Ectodermal cell (in vitro differentiated cells): ENCODE data around the gene SIX4.

ENCODE experiments used
- H3K27ac ChIP-seq: 2 replicates; pipeline ENCODE4 v1.7.0; 2013; ENCODE audit warnings: mild to moderate bottlenecking, low read depth, low read length; ENCODE audit not compliant: insufficient read depth, poor library complexity, severe bottlenecking
- H3K27me3 ChIP-seq: 2 replicates; pipeline ENCODE4 v1.7.0; 2013; ENCODE audit warnings: mild to moderate bottlenecking, low read length; ENCODE audit not compliant: insufficient read depth, control insufficient read depth, poor library complexity, severe bottlenecking
- H3K36me3 ChIP-seq: one replicate; pipeline ENCODE4 v1.7.0; 2013; ENCODE audit warnings: low read length; ENCODE audit not compliant: control insufficient read depth, insufficient read depth
- H3K4me1 ChIP-seq: one replicate; pipeline ENCODE4 v1.7.0; 2013; ENCODE audit warnings: low read length; ENCODE audit not compliant: control insufficient read depth, insufficient read depth
- H3K4me3 ChIP-seq: 2 replicates; pipeline ENCODE4 v1.7.0; 2013; ENCODE audit warnings: low read depth, low read length, control low read depth; ENCODE audit not compliant: insufficient read depth
- H3K9me3 ChIP-seq: 2 replicates; pipeline ENCODE4 v1.7.0; 2013; ENCODE audit warnings: mild to moderate bottlenecking, low read length, moderate library complexity; ENCODE audit not compliant: control insufficient read depth
- WGBS, 2 experiments: methylation state at CpG; one replicate each; pipeline ENCODE4 v1.1.7; 2013; ENCODE audit warnings: missing lambda C conversion rate in 2 of 2; 5-methylcytosine and 5-hydroxymethylcytosine counted together

Gene SIX4

GRCh38 chr14:60722107-60722356 lies 2.1 kb downstream of the SIX4 start:
- no peaks in the 10 kb centered on the region for H3K27me3 ChIP-seq
- H3K4me3 ChIP-seq: peak overlapping the region; percentile 54
- peaks cover 19% of the 10 kb centered on the region for H3K4me1 ChIP-seq
- H3K36me3 ChIP-seq: peaks cover 7% of the 10 kb centered on the region
- H3K27ac ChIP-seq: peak overlapping the region; percentile 66
- 0% methylated on average over 11 of the region's 11 CpGs for WGBS, 2 experiments
- no peaks in the 10 kb centered on the region for H3K9me3 ChIP-seq

- Histone ChIP-seq H3K4me3 (peak overlapping the region; percentile 54), H3K27ac (peak overlapping the region; percentile 66), H3K9me3 (no peaks in the 10 kb centered on the region), H3K4me1 (peaks cover 19% of the 10 kb centered on the region), H3K36me3 (peaks cover 7% of the 10 kb centered on the region), H3K27me3 (no peaks in the 10 kb centered on the region)
- 0 to 1% methylated on average over 70 of the region's 70 CpGs for WGBS, 2 experiments
Measured at GRCh38 chr14:60721326-60722106, 2.6 kb downstream of the SIX4 start.

- Histone ChIP-seq H3K4me3 (peak overlapping the region; percentile 54), H3K4me1 (peaks cover 19% of the 10 kb centered on the region), H3K27me3 (no peaks in the 10 kb centered on the region), H3K9me3 (no peaks in the 10 kb centered on the region), H3K27ac (peak overlapping the region; percentile 51), H3K36me3 (peaks cover 7% of the 10 kb centered on the region)
- WGBS, 2 experiments: 8 to 14% methylated on average over 4 of the region's 4 CpGs
Measured at GRCh38 chr14:60720962-60721325, 3.2 kb downstream of the SIX4 start.

GRCh38 chr14:60720391-60720790 lies 3.8 kb downstream of the SIX4 start:
- Histone ChIP-seq H3K36me3 (peaks cover 7% of the 10 kb centered on the region), H3K27me3 (no peaks in the 10 kb centered on the region), H3K27ac (no peak overlapping the region), H3K4me3 (no peak overlapping the region), H3K9me3 (no peaks in the 10 kb centered on the region), H3K4me1 (peaks cover 19% of the 10 kb centered on the region)
- 0 to 10% methylated on average over 1 of the region's 1 CpG for WGBS, 2 experiments

GRCh38 chr14:60713513-60713912 lies 10.6 kb downstream of the SIX4 start:
- Histone ChIP-seq H3K4me1 (no peaks in the 10 kb centered on the region), H3K27ac (no peak overlapping the region), H3K36me3 (no peaks in the 10 kb centered on the region), H3K9me3 (no peaks in the 10 kb centered on the region), H3K4me3 (no peak overlapping the region), H3K27me3 (no peaks in the 10 kb centered on the region)
- WGBS, 2 experiments: 93 to 96% methylated on average over 6 of the region's 6 CpGs

GRCh38 chr14:60710494-60710893 lies 13.7 kb downstream of the SIX4 start:
- no peaks in the 10 kb centered on the region for H3K4me1 ChIP-seq
- H3K36me3 ChIP-seq: no peaks in the 10 kb centered on the region
- H3K9me3 ChIP-seq: no peaks in the 10 kb centered on the region
- no peak overlapping the region for H3K4me3 ChIP-seq
- no peak overlapping the region for H3K27ac ChIP-seq
- no peaks in the 10 kb centered on the region for H3K27me3 ChIP-seq

GRCh38 chr14:60707858-60708257 lies 16.3 kb downstream of the SIX4 start:
- no peak overlapping the region for H3K27ac ChIP-seq
- no peaks in the 10 kb centered on the region for H3K27me3 ChIP-seq
- H3K4me1 ChIP-seq: no peaks in the 10 kb centered on the region
- WGBS, 2 experiments: 91 to 94% methylated on average over 3 of the region's 3 CpGs
- H3K36me3 ChIP-seq: no peaks in the 10 kb centered on the region
- H3K4me3 ChIP-seq: no peak overlapping the region
- no peaks in the 10 kb centered on the region for H3K9me3 ChIP-seq

GRCh38 chr14:60705100-60705499 lies 19.1 kb downstream of the SIX4 start:
- Histone ChIP-seq H3K4me3 (no peak overlapping the region), H3K27me3 (no peaks in the 10 kb centered on the region), H3K27ac (peak overlapping the region; percentile 9), H3K4me1 (no peaks in the 10 kb centered on the region), H3K36me3 (no peaks in the 10 kb centered on the region), H3K9me3 (no peaks in the 10 kb centered on the region)

GRCh38 chr14:60700598-60700997 lies 23.6 kb downstream of the SIX4 start:
- Histone ChIP-seq H3K4me3 (no peak overlapping the region), H3K4me1 (no peaks in the 10 kb centered on the region), H3K36me3 (no peaks in the 10 kb centered on the region), H3K27ac (no peak overlapping the region), H3K9me3 (no peaks in the 10 kb centered on the region), H3K27me3 (no peaks in the 10 kb centered on the region)
- WGBS, 2 experiments: 69 to 96% methylated on average over 3 of the region's 3 CpGs

- 91 to 94% methylated on average over 4 of the region's 4 CpGs for WGBS, 2 experiments
- H3K27me3 ChIP-seq: no peaks in the 10 kb centered on the region
- H3K36me3 ChIP-seq: no peaks in the 10 kb centered on the region
Measured at GRCh38 chr14:60695327-60695726, 28.8 kb downstream of the SIX4 start.

More at GRCh38 chr14:60695327-60695726, 28.8 kb downstream of the SIX4 start:
- no peaks in the 10 kb centered on the region for H3K4me1 ChIP-seq
- no peak overlapping the region for H3K4me3 ChIP-seq
- H3K9me3 ChIP-seq: no peaks in the 10 kb centered on the region
- H3K27ac ChIP-seq: no peak overlapping the region
